HL-60/S4 (cell line): ENCODE data around the gene MYO7A.

Experiments used
- in situ Hi-C: fragments of 300-500 bp; cut with MboI; formaldehyde crosslinking; loops from 2 replicates; pipeline ENCODE4 v1.14.3; 2022; ENCODE audit warnings: low sequenced_read_pairs

Gene MYO7A

DNA sequence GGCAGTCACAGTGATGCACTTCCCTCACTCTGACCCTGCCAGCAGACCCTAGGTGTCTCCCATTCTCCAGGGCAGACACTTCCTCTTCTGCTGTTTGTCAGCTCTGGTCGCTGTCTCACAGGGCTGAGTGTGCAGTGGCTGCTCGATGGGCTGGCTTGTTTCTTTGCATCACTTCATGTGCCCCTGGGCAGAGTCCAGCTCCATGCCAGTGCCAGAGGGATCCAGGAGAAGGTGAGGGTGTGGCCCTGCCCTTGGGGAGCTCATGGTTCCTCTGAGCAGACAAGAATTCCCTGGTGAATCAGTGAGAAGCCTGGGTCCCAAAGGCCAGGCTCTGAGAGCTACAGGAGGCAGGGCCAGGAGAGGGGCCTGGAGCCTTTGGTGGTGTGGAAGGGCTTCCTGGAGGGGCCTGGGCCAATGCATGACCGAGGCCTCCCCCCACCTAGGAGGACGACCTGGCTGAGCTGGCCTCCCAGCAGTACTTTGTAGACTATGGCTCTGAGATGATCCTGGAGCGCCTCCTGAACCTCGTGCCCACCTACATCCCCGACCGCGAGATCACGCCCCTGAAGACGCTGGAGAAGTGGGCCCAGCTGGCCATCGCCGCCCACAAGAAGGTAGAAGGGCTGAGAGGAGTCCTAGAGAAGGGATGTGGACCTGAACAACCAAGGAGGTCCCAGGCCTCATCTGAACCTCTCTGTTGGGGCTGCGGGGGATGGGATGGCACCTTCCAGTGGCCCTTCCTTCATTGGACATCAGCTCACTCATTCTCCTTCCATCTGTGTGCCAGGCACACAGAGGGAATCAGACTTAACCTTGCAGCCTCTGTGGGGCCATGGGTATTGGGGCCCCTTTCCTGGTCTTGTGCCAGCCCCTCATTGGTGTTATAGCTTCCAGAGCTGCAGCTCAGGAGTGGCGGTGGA is 66.1 kb downstream of the MYO7A start:
- in situ Hi-C loops: no loop called here

- in situ Hi-C loops: no loop called here
Measured at GRCh38 chr11:77195071-77195755, 67.2 kb downstream of the MYO7A start.

DNA sequence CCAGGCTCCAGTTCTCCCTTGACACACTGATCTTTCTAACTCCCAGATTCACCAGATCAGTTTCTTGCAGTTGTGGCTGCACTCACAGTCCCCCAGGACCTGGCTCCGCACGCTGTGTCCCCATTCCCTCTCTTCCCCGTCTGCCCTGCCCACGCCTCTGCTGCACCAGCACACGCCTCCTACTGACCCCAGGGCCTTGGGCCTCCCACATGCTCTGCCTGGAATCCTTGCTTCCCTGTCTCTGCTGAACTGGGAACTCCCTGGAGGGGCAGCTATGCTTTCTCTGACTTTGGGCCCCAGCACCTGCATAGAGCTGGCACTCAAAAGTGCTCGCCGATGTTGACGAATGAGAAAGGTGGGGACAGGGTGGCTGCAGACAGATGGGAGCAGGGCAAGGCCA is 68.9 kb downstream of the MYO7A start:
- in situ Hi-C loops: no loop called here

GRCh38 chr11:77197626-77198320 is 69.7 kb downstream of the MYO7A start:
- in situ Hi-C loops: no loop called here

DNA sequence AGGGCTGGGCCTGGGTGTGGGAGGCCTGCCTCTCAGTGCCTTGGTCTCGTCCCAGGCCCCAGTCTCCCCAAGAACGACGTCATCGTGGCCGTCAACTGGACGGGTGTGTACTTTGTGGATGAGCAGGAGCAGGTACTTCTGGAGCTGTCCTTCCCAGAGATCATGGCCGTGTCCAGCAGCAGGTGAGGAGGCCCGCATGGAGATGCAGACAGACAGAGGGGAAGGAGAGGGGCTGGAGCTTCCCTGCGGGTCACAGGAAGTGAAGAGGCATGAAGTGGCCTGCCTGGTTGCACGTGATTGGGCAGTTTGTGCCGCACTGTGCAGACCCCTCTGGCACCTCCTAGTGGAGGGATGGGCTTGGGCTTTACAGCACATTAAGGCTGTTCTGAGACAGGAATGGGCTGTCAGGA is 70.4 kb downstream of the MYO7A start:
- in situ Hi-C loops: no loop called here

GRCh38 chr11:77199137-77199745 is 71.2 kb downstream of the MYO7A start:
- in situ Hi-C loops: no loop called here

DNA sequence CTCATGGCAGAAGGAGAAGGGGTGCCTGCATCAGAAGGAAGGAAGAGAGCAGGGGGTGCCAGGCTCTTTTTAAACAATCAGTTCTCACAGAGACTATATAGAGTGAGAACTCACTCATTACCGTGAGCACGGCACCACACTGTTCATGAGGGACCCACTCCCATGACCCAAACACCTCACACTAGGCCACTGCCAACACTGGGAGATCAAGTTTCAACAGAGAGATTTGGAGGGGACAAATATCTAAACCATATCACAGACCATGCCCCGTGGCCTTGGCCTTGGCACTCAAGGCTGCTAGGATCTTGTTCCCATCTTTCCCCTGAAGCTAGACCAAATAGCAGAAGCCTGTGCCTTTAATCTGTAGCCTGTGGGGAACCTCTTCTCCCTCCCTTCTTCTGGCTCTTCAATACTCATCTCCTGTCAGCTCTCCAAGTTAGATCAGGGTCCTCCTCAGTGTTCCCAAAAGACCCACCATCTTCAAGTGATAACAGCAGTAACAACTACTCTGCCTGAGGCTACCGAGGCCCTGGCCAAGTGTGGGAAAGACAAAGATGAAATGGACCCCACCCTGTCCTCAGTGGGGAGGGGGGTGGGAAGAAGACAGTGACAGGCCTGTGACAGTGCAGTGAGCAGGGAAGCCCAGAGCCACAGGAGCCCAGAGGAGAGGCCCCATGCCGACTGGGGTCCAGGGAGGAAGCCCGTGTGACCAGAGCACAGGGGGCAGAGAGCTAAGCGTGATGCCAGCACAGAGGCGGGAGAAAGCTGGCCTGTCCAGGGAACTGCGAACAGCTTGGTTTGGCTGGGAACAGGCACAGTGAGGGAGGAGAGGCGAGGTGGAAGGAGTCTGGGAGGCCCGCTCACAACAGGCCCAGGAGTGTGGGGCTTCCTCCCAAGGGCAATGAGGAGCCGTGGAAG is 72.6 kb downstream of the MYO7A start:
- in situ Hi-C loops: no loop called here

DNA sequence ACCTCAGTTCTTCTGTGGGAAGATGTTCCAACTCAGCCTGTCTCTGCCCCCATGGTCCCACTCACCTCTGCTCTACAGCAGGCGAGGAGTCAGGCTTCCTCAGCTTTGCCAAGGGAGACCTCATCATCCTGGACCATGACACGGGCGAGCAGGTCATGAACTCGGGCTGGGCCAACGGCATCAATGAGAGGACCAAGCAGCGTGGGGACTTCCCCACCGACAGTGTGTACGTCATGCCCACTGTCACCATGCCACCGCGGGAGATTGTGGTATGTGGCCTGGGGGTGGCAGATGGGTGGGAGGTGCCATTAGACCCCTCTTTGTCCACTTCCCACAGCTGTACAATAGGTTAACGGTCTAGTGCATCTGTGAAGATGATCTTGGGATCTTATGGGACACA is 73.3 kb downstream of the MYO7A start:
- in situ Hi-C loops: no loop called here

DNA sequence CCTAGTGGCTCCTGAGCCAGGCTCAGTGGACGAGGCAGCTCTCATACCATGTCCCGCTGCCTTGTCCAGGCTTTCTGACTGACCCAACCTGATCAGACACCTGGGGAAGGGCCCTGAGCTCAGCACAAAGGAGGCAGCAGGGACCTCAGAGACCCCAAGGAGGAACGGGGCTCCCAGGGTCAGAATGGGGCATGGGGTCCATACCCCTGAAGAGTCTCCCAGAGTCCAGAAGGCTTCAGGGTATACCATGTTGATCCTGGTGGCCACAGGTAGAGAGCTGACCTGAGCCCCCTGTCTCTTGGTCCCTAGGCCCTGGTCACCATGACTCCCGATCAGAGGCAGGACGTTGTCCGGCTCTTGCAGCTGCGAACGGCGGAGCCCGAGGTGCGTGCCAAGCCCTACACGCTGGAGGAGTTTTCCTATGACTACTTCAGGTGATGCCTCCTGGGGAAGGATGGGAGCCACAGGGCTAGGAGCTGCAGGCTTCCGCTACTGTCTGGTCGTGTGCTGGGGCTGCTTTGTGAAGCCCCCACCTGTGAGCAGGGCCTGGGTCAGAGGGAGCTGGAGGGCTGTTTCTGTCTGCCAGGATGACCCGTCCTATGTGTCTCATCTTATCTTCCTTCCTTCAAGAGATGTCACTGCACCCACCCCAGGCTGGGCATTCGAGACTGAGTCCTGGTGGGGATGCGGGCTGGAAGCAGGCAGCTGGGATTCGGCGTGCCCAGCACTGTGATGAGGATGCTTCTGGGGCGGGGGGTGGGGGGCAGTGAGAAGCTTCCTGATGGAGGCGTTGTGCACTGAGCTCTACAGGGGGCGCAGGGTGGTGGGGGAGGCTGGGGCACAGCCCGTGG is 74.2 kb downstream of the MYO7A start:
- in situ Hi-C loops: no loop called here

GRCh38 chr11:77202941-77203900 is 75.2 kb downstream of the MYO7A start:
- in situ Hi-C loops: no loop called here

DNA sequence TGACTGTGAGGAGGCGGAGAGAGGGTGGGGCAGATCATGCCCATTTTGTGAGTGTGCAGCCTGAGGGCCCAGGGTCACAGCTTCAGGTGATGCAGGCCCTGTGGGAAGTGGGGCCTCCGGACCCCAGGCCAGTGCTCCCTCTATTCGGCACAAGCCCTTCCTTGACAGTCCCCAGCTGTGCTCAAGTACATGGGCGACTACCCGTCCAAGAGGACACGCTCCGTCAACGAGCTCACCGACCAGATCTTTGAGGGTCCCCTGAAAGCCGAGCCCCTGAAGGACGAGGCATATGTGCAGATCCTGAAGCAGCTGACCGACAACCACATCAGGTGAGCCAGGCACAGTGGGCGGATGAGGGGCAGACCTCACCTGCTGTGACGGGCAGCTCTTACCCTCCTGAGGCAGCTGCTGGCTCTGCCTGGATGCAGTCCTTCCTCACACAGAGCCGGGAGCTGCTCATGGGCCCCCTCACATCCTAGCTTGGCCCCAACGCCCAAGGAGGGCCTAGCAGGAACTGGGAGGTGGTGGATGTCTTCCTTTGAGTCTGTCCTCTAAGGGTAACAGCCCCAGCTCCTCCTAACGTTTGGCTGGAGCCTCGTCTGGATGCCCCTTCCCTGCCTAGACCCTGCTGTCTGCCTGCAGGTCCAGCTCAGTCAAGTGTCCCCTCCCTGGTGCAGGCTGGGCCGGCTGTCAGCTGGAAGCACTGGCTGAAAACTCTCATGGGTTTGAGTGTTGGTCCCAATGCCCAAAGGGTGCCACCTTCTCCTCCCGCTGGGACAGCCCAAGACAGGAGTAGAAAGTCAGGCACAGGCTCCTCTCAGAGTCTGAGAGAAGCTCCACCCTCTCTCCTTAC is 76.1 kb downstream of the MYO7A start:
- in situ Hi-C loops: no loop called here

- in situ Hi-C loops: no loop called here
Measured at GRCh38 chr11:77204754-77205466, 76.9 kb downstream of the MYO7A start.

DNA sequence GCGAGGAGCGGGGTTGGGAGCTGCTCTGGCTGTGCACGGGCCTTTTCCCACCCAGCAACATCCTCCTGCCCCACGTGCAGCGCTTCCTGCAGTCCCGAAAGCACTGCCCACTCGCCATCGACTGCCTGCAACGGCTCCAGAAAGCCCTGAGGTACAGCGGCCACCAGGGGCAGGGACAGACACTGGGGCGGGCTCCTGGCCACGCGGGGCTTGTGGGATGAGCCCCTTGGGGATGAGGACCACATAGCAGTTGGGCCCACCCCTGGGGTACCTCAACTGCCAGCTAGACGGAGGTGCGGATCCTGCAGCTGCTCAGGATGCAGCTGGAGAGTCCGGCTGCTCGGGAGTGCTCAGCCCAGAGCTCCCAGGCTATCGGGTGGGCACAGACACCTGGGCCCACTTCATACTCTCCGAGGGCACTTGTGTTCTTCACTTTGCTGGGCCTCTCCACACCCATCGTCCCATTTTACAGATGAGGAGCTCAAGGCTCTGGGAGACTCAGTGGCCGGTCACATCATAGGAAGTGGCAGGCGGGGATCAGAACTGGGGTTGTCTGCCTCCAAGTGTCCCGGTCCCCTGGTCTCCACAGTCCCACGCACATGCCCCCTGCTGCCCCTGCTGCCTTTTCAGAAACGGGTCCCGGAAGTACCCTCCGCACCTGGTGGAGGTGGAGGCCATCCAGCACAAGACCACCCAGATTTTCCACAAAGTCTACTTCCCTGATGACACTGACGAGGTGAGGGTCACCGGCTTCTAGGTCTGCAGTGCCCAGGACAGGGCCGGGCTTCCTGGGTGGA is 77.6 kb downstream of the MYO7A start:
- in situ Hi-C loops: no loop called here

GRCh38 chr11:77206264-77207018 is 78.4 kb downstream of the MYO7A start:
- in situ Hi-C loops: no loop called here

GRCh38 chr11:77207019-77207485 is 79.0 kb downstream of the MYO7A start:
- in situ Hi-C loops: no loop called here
